Measurements from ENCODE around the gene BCAR1.
"Not testable (repeated sequence)": the region's sequence is repeated elsewhere in the genome, so short reads cannot be mapped to it uniquely, and the experiment has no call there.

Gene BCAR1

DNA sequence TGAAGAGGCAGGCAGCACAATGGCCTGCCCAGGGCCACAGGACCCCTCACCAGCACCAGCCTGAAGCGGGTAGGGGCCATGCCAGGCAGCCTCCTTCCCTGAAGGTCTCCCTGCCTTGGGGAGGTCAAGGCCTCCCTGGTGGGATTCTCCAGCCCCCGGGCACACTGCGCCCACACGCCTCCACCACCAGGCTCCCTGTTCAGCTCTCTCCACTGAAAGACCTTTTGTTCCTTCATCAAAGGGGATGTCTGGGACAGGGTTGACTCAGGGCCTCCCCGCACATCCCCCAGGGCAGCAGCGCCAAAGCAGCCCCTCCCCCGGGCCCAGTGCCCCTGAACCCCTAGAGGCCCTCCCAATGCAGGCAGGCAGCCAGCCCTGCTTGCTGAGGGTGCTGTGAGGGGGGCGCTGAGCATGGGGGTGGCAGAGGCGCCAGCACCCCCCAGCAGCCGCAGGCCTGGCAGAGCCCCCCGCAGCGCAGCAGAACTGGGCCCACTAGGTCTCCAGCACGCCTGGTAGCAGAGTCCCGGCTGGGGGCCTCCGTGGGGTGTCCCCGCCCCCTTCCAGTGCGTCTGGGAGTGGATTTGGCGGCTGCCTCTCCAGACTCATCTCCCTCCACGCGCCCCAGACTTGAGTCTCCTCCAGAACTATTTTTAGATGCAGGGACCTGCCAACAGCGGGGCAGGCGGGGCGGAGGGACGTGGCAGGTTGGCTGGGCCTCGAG lies 13.1 kb downstream of the BCAR1 start:
- no peak for DNase-seq

DNA sequence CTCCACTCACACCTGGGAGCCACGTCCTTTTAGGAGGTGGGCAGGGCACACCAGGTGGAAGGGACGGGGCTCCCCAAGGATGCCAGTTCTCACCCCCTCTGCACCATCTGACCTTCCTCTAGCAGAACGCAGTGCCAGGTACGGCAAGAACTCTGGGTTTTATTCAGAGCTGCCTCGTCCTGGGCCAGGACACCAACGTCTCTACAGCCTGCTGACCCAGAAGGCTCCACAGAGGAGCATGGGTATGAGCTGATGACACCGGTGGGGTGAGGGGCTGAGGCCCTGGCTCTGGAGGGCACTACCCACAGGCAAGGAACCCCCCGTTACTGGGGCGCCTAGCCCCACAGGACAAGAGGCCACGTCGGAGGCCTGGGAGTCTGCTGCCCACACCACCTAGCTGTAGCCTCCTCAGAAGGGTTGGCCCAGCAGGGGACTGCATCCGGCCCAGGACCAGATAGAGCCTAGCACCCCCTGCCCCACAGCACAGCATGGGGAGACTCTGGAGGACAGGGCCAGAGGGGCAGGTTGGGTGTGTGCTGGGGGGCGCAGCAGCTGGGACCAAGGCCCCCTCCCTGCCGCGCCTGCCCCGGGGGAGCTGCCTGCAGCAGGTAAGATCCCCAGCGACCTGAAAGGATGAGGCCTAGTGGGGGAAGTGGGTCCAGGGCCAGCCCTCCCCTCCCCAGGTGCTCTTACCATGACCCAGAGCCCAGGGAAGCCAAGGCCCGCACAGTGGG lies 13.9 kb downstream of the BCAR1 start:
- no peak for DNase-seq

DNA sequence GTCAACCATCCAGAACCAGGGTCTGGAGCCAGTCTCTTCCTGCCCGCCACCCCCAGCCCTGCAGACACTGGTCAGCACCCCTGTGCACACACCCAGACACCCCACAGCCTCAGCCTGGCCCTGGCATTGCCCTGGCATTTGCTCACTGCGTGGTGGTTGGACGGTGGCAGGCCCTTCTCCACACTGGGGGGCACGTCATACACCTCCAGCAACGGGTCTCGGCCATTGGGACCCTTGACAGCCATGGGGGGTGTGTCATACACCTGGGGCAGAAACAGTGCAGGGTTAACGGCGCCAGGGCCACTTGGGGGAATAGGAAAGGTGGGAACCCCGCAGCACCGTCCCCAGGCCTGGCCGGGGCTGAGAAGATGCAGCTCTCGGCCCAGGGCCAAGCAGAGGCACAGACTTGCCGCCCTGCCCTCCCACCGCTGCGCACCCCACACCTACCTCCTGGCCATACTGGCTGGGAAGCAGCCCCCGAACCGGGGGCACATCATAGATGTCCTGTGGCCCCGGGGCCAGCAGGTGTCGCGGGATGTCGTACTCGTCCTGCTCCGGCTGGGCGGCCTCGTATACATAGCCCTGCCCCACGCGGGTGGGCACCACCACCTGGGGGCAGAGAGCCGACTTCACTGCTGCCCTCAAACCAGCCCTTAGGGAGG lies 14.6 kb downstream of the BCAR1 start:
- DNase-seq, result no peak

DNA sequence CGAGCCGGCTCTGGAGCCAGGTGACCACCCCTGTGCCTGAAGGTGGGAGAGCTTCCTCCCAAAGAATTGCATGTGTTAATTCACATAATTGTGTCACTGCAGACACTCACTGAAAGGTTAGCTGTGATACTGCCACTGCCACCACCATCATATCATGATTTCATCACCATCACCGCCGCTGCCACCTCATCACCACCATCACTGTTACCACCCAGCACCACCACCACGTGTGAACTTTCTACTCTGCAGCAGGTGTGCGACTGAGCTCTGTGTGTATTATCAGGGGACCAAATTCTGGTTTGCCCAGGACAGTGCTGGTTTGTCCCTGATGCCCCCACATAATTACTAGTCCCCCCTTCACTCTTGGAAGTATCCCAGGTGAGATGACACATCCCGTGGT lies 15.2 kb downstream of the BCAR1 start:
- DNase-seq, result no peak

DNA sequence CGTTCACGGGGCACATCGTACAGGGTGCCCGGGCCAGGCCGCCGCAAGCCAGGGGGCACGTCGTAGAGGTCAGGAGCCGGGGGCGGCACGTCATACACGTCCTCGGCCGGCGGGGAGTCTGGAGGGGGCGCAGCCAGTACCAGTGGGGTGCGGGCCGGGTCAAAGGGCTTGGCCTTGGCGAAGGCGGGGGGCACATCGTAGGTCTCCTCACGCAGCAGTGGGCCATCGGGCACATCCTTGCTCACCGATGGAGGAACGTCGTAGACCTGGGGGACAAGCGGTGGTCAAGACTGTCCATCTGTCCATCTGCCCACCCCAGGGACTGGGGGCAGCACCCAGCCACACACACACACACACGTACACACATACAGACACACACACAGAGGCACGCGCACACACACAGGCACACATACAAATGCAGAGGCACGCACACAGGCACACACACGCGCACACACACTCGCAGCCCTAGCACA lies 15.7 kb downstream of the BCAR1 start:
- no peak for DNase-seq

DNA sequence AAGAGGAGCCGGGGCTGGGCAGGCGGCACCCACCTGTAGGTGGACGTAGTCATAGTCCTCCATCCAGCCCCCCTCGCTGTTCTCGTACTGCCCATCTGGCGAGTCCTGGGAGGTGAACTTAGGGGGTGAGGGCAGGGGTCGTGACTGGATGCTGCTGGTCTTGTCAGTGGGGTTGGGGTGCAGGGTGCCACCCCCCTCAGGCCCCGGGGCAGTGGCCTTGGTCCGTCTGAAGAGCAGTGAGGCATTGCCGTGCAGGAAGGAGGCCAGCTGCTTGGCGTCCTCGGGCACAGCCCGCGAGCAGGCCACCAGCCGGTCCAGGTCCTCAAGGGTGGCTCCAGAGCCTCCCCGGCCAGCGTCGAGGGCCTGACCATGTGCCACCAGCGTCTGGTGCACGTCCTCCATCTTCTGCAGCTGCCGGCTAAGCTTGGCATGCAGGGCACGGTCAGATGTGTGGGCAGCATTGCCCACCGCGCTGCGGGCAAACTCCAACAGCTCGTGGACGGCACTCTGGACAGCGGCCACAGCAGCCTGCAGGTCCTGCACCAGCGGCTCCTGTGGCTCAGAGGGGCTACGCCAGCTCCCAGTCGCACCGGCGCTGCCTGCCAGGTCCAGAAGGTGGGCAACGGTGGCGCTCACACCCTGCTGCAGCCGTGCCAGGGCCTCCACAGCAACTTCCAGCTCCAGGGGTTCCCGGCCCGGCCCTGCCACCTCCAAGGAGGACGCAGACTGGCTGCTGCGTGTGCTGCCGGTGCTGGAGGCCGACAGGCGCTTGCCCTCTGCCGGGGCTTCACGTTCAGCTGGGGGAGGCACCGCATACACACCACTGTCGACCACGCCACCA lies 16.3 kb downstream of the BCAR1 start:
- DNase-seq, result no peak

DNA sequence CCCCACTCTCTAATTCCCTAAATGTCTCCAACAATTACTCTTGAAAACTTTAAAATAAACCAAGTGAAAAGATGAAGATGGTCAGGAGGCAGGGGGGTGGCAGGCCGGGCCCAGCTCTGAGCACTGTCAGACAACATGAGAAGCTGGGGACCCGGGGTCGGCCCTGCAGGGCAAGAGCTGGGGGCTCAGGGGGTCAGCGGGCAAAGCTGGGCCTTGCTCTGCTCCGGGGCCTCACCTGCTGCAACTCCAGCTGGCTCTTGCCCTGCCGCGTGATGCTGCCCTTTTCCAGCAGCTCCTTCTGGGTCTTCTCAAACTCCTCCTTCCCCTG lies 17.8 kb downstream of the BCAR1 start:
- DNase-seq, result no peak

DNA sequence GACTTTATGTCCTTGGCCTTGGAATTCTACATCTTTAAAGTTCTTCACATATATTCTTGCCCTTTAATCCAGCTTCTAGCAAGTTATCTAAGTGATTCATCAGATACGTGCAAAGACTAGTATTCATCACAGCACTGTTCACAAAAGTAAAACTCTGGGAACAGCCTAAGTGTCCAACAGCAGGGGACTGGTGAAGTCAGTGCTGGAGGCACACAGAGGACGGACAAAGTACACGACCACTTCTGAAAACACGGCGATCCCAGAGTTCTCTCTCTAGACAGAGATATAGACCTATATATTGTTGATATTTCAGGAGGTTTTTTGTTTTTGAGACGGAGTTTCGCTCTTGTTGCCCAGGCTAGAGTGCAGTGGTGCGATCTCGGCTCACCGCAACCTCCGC lies 19.9 kb downstream of the BCAR1 start:
- no peak for DNase-seq

DNA sequence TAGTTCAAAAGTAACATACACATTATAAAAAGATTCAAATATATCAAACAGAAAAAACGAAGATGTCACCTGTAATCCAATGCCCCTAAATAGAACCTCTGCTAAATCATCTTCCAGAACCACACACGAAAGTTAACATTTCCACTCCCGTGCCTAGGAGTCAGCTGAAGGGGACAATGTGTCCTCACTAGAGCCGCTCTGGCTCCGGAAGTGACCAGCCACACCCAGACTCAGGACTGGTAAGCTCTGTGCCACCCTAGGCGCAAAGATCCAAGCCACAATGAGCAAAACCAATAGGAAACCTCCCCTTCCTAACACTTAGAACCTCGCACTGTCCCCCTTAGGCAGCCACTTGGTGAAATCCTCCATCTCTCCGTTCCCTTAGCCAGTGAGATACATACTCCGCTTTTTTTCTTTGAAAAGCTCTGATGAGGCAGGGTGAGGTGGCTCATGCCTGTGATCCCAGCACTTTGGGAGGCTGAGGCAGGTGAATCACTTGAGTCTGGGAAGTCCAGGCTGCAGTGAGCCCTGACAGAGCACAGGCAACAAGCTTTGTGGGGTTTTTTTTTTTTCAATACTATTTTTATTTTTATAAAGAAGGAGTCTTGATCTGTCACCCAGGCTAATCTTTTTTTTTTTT lies 20.8 kb downstream of the BCAR1 start:
- no peak for DNase-seq

DNA sequence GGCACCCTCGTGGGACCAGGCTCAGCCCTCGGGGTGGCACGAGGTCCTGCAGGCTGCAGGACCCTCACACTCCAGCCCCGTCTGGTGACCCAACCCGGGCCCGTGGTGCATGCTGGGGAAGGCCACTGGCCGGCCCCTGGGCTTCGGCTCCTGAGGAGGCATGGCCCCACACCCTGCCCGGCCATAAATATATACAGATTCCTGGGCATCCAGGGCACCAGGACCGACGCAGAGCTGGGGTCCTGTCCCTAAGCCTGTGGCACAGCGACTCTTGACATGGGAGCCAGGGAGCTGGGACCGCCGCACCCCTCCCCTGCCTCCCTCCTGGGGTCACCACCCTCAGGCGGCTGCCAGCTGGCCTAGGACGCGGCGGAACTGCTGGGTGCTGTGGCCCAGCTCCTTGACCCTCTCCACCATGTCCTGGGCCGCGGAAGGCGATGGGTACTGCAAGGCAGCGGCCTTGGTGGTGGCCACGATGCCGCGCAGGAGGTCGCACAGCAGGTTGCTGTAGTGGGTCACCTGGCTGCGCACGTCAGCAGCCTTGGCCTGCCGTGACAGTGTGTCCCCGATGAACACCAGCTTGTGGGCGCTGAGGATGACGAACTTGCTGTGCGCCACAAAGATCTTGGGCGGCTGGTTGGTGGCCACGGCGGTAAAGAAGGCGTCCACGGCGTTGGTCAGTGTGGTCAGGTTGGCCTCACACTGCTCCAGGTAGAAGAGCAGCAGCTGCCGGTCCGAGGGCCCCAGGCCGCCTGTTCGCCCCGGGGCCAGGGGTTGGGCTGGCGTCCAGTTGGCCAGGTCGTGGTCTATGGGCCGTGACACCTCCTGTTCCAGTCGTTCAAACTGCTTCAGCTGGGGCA lies 22.0 kb downstream of the BCAR1 start:
- no peak for DNase-seq

DNA sequence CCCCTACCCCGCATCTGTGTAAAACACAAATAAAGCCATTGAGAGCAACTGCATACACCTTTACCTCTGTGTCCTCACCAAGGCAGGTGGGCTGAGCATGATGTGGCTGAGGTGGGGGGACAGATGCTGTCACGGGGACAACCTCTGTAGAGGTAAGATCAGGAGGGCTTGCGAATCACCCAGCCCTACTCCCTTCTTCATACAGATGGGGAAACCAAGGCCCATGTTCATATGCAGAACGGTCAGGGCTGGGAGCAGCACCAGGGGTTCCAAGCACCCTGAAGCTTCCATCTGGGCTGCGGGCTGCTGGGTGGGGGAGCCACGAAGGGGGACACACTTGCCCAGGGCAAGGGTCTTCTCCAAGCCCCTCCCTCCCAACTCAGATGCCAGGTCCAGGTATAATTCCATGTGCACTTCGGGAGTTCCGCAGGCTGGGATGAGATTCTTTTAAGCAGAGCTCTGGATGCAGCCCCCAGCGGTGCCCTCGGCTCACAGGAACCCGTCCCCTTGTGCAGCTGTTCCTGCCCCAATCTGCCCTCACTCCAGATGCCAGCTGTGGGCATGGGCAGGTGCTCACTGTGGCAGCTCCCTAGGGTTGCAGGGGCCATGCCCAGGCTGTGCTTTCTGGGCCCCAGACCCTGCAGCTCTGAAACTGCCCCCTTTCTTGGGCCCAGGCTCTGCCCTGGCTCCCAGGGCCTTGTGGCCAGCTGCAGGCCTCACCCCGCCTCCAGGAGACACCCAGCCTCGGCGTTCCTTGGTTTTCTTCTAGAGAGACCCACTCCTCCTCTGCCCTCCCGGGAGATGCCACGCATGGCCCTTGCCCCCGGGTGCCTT lies 23.1 kb downstream of the BCAR1 start:
- no peak for DNase-seq

DNA sequence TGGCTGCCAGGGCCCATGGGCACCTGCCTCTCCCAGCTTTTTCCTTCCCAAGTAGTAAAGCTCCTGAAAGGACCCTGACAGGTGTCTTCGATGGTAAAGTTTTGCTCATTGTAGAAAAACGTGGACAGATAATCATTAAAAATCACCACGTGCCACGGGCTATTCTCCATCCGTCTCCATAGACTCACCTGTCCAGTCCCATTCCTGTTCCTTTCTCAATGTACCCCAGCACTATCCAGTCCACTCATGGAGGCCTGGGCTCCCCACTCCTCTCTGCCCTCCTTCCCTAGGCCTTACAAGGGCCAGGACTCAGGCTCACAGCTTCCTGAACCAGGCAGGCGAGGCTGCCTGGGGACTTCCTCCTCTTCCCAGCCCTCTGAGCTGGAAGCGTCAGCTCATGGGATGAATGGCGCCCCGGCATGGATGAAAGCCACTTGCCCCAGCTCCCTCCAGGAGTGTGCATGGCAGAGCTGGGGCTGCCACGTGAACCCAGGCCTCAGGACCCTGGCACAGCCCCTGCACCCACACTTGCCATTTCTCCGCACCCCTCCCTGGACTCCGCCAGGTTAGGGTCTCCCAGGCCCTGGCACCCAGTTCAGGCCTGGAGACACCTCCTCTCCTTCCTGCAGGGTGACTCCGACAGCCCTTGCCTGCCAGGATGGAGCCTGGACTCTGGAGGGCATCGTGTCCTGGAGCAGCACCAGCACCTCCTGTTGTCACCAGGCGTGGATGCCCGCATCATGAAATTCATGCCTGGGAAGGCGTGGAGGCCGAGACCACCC lies 23.9 kb downstream of the BCAR1 start:
- DNase-seq, result no peak

DNA sequence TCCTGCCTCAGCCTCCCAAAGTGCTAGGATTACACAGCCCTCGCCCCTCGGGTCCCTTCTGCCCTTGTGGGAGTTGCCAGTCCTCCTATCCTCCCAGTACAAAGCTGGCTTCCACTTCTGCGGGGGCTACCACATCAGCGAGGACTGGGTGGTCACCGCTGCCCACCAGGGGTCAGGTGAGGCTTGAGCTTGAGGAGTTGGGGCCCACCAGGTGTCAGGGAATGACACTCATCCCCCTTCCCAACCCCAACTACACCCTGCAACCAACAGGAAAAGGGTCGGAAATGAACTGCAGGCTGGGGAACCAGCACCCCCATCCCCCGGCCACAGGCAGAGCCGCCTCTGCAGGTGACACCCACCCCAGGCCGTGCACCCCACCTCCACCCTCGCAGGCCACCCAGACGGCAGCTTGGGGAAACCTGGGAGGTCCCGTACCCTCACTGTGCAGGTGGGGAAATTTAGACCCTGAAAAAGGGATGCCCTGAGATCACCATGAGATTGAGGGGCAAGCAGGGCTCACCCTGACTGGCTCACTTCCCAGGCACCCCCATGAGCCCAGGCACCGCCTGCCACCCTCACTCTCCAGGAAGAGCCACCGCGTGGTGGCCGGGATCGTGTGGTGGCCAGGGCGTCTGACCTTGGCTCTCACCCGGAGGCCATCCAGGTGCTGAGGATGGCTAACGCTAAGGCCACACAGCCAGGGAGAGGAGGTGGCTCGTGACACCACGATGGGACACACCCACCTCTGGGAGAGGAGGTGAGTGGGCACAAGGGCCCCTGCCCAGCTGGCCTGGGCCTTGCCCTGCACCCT lies 24.7 kb downstream of the BCAR1 start:
- DNase-seq, result no peak

DNA sequence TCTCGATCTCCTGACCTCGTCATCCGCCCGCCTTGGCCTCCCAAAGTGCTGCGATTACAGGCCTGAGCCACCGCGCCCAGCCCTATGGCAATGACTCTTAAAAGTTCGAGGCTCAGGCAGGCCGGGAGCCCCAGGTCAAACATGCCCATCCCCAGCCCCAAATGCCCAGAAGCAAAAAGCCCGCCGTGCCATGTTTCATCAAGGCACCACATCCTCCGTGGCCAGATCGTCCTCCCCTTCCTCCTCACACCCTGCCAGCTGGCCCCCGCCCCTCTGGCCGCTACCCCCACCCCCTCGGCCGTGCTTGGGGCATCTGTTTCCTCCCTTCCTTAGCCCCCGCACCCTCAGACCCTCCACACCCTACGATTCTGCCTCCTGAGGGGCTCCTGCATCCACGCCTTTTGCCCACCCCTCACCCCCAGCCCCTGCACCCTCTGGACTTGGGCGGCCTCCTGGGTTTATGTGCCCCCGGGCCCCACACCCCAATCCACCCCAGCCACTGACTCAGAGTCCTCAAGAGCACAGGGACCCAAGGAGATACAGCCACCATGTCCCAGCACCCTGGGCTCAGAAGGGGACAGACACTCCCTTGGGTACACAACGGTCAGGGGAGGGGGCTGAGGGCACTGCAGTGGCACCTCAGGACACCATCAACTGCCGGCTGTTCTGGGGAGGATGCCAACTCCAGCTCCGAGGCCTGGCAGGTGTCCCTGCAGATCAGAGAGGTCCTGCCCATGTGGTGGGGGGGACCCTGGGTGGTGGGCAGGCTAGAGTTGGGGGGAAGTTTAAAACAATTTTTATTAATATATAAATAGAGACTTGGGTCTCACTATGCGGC lies 25.5 kb downstream of the BCAR1 start:
- DNase-seq, result no peak

DNA sequence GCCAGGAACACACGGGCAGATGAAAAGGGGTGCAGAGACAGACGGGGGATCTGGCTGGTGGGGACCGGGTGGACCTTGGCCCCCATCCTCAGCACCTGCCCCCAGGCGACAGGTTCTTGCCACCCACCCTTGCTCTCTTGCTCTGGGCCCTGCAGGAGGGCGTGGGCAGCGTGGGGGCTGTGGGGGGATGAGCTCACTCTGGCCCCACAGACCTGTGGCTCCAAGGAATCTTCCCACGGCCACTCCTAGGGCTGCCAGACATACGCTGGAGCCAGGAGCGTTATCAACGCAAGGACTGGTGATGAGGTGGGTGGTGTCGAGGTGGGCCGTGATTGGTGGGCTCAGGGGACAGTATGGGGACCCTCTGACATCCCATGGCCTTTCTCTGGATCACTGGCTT lies 26.3 kb downstream of the BCAR1 start:
- DNase-seq, result no peak

DNA sequence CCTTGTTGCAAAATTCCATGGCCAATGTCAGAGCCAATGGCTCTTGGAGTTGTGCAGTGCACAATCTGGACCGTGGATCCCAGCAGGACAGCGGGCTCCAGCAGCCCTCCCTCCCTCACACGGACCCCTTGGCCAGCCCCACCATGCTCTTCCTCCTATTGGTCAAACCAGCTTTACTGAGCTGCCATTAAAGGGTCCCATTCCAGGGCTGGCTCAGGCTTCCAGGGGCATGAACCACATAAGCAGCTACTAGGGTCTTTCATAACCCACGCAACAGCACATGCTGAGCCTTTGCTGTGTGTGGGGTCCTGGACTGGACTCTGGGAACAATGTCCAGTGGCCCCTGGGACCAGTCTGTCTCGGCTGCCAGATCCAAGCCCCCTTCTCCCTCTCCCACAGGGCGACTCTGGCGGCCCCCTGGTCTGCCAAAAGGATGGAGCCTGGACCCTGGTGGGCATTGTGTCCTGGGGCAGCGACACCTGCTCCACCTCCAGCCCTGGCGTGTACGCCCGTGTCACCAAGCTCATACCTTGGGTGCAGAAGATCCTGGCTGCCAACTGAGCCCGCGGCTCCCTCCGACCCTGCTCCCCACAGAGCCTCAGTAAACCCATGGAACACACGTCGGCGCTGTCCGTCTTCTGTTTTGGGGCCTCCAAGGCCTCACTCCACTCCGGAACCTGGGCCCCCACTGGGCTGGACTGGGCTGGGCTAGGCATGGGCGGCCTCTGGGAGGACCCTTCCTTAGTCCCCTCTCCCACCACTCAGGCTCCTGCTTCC lies 26.9 kb downstream of the BCAR1 start:
- DNase-seq, result no peak

DNA sequence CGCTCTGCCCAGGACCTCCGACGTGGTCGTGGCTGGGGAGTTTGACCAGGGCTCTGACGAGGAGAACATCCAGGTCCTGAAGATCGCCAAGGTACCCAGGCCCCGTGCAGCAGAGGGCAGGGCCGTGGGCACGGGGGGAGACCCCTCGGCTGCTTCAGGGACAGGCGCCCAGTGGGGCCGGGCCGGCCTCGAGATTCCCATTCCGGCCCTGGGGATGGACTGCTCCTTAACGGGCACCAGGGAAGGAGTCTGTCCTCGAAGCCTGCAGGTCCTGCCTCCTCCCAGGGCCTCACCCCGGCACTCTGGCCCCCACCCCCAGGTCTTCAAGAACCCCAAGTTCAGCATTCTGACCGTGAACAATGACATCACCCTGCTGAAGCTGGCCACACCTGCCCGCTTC lies 28.3 kb downstream of the BCAR1 start:
- not testable (repeated sequence) for DNase-seq
